Progenitor cell of endocrine pancreas (in vitro differentiated cells): ENCODE measurements around the gene UBR3. TPM values are rescaled to one million over a fixed set of nuclear protein-coding genes. Genes with fewer than 3 reads are reported as not detected.

Experiments used
- DNase-seq: peaks from one replicate; pipeline ENCODE4 v3.0.0; 2021; ENCODE audit warnings: low spot score; ENCODE audit not compliant: unreplicated experiment
- H3K27ac Mint-ChIP-seq: 2 replicates; pipeline ENCODE4 v1.8.0; 2021; ENCODE audit warnings: mild to moderate bottlenecking, moderate library complexity, mixed read lengths
- H3K27me3 Mint-ChIP-seq: 2 replicates; pipeline ENCODE4 v1.8.0; 2021; ENCODE audit warnings: mixed read lengths
- H3K36me3 Mint-ChIP-seq: 2 replicates; pipeline ENCODE4 v1.8.0; 2022; ENCODE audit warnings: mixed read lengths; ENCODE audit not compliant: insufficient read depth
- H3K4me1 Mint-ChIP-seq: 2 replicates; pipeline ENCODE4 v1.8.0; 2021; ENCODE audit warnings: low read depth, mixed read lengths
- H3K4me3 Mint-ChIP-seq: 2 replicates; pipeline ENCODE4 v1.8.0; 2021; ENCODE audit warnings: low read depth, mild to moderate bottlenecking, moderate library complexity, mixed read lengths
- H3K9me3 Mint-ChIP-seq: 2 replicates; pipeline ENCODE4 v1.8.0; 2021; ENCODE audit warnings: low read depth, mixed read lengths
- total RNA-seq: library from RNA; stranded (reverse); gene quantifications from 2 replicates; pipeline ENCODE4 v1.2.1, GENCODE V29; 2021
- TF ChIP-seq, protein P1 (sequence below): fragments of 200-600 bp; sonication (generic); IDR thresholded peaks from one replicate; pipeline ENCODE4 v1.5.0; 2021; ENCODE audit warnings: antibody characterized with exemption, mild to moderate bottlenecking; ENCODE audit not compliant: unreplicated experiment

Gene UBR3
- total RNA-seq, 1 donor from 2014 or later: 36.9 TPM

DNA sequence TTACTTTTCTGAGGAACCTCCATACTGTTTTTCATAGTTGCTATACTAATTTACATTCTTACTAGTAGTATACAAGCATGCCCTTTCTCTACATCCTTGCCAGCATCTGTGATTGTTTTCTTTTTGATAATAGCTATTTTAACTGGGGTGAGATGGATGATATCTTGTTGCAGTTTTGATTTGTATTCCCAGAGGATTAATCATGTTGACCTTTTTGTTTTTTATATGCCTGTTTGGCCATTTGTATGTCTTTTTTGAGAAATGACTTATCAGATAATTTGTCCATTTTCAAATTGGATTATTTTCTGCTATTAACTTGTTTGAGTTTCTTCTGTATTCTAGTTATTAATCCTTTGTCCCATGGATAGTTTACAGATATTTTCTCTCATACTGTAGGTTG is 141.5 kb downstream of the UBR3 start:
- peaks cover 2% of the 10 kb centered on the region for H3K4me1 Mint-ChIP-seq
- H3K36me3 Mint-ChIP-seq: peaks cover 28% of the 10 kb centered on the region
- TF ChIP-seq, protein P1, sequence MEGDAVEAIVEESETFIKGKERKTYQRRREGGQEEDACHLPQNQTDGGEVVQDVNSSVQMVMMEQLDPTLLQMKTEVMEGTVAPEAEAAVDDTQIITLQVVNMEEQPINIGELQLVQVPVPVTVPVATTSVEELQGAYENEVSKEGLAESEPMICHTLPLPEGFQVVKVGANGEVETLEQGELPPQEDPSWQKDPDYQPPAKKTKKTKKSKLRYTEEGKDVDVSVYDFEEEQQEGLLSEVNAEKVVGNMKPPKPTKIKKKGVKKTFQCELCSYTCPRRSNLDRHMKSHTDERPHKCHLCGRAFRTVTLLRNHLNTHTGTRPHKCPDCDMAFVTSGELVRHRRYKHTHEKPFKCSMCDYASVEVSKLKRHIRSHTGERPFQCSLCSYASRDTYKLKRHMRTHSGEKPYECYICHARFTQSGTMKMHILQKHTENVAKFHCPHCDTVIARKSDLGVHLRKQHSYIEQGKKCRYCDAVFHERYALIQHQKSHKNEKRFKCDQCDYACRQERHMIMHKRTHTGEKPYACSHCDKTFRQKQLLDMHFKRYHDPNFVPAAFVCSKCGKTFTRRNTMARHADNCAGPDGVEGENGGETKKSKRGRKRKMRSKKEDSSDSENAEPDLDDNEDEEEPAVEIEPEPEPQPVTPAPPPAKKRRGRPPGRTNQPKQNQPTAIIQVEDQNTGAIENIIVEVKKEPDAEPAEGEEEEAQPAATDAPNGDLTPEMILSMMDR: no peak
- H3K9me3 Mint-ChIP-seq: peaks cover 13% of the 10 kb centered on the region
- H3K27ac Mint-ChIP-seq: no peak overlapping the region
- H3K4me3 Mint-ChIP-seq: no peak overlapping the region
- no peak for DNase-seq
- no peaks in the 10 kb centered on the region for H3K27me3 Mint-ChIP-seq

- DNase-seq: no peak
- H3K4me3 Mint-ChIP-seq: no peak overlapping the region
- peaks cover 43% of the 10 kb centered on the region for H3K36me3 Mint-ChIP-seq
- peaks cover 33% of the 10 kb centered on the region for H3K9me3 Mint-ChIP-seq
- no peaks in the 10 kb centered on the region for H3K27me3 Mint-ChIP-seq
- H3K27ac Mint-ChIP-seq: no peak overlapping the region
- H3K4me1 Mint-ChIP-seq: no peaks in the 10 kb centered on the region
- TF ChIP-seq, protein P1: no peak
Measured at GRCh38 chr2:169975221-169975620, 148.0 kb downstream of the UBR3 start.

- H3K36me3 Mint-ChIP-seq: peaks cover 43% of the 10 kb centered on the region
Measured at GRCh38 chr2:169976335-169976851, 149.1 kb downstream of the UBR3 start.

DNA sequence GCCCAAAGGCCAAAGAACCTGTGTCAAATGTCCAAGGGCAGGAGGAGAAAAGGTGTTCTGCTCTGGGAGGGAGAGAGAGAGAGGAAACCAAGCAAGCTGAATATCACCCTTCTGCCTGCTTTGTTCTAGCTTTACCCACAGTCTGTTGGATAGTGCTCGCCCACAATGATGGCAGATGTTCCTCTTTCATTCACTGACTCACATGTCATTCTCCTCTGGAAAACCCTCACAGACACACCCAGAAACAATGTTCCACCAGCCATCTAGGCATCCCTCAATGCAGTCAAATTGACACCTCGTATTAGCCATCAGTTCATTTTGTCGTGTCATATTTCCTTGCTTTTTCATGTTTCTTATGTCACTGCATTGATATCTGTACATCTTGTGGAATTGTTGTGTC is 150.3 kb downstream of the UBR3 start:
- peaks cover 38% of the 10 kb centered on the region for H3K36me3 Mint-ChIP-seq
- peaks cover 30% of the 10 kb centered on the region for H3K9me3 Mint-ChIP-seq
- peak overlapping the region; percentile 25 for H3K27ac Mint-ChIP-seq
- H3K4me3 Mint-ChIP-seq: no peak overlapping the region
- H3K4me1 Mint-ChIP-seq: no peaks in the 10 kb centered on the region
- no peaks in the 10 kb centered on the region for H3K27me3 Mint-ChIP-seq
- DNase-seq: no peak
- TF ChIP-seq, protein P1: no peak

More at GRCh38 chr2:169976335-169976851, 149.1 kb downstream of the UBR3 start:
- Mint-ChIP-seq H3K4me3 (no peak overlapping the region), H3K27me3 (no peaks in the 10 kb centered on the region), H3K4me1 (no peaks in the 10 kb centered on the region), H3K9me3 (peaks cover 33% of the 10 kb centered on the region), H3K27ac (no peak overlapping the region)
- no peak for DNase-seq
- TF ChIP-seq, protein P1: no peak

GRCh38 chr2:169978402-169979017 is 151.3 kb downstream of the UBR3 start:
- Mint-ChIP-seq H3K36me3 (peaks cover 40% of the 10 kb centered on the region), H3K9me3 (peaks cover 30% of the 10 kb centered on the region), H3K4me3 (no peak overlapping the region), H3K27me3 (no peaks in the 10 kb centered on the region), H3K4me1 (no peaks in the 10 kb centered on the region), H3K27ac (peak overlapping the region; percentile 63)
- DNase-seq: no peak
- TF ChIP-seq, protein P1: no peak
